CD4-positive, alpha-beta T cell treated with Interleukin-17A for 4 hours (primary cell): Measurements from ENCODE around the gene MRPS15.
"Not testable (repeated sequence)": the region's sequence is repeated elsewhere in the genome, so short reads cannot be mapped to it uniquely, and the experiment has no call there.

Experiments
- DNase-seq: peaks from one replicate; pipeline ENCODE4 v3.0.0-alpha.2; 2020; ENCODE audit warnings: mixed read lengths

MRPS15 gene

GRCh38 chr1:36482724-36483388, 18.7 kb upstream of the MRPS15 start, which contains the start of gene CSF3R:
Gene CSF3R, minus strand, starts transcription at chr1:36482913. Its CDS starts 3,417 bp downstream, at chr1:36479496.
- DNase-seq = no peak

- DNase-seq = no peak
Observed at GRCh38 chr1:36481771-36482723, 17.9 kb upstream of the MRPS15 start.

GRCh38 chr1:36481091-36481490, 16.9 kb upstream of the MRPS15 start:
- no peak for DNase-seq

DNA sequence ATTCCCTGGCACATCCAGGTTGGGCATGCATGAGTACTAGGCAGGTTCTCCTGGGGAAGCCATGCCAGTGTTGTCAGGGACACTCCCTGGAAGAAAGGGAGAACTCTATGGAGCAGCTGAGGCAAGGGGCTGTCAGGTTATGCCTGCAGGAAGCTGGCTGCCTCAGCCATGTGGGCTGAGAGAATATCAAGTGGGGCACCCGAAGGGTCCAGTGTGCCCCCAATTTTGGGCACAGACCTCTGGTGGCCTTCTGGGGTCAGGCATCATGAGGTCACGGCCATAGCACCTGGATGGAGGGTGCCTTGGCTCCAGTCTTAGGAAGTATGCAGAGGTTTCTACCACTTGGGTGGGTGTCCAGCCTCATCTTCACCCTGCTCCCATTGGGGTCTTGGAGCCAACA, 16.0 kb upstream of the MRPS15 start:
- no peak for DNase-seq

GRCh38 chr1:36479505-36480051, 15.4 kb upstream of the MRPS15 start:
- DNase-seq = no peak

DNA sequence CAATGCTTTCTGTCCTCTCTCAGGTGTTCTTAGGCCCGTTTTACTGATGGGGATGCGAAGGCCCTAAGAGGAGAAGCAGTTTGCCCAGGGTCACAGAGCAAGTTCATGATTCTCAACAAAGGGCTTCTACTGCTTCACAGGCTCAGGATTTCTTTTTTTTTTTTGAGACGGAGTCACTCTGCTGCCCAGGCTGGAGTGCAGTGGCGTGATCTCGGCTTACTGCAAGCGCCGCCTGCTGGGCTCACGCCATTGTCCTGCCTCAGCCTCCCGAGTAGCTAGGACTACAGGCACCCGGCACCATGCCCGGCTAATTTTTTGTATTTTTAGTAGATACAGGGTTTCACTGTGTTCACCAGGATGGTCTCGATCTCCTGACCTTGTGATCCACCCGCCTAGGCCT, 13.4 kb upstream of the MRPS15 start:
- not testable (repeated sequence) for DNase-seq

GRCh38 chr1:36476945-36477344, 12.8 kb upstream of the MRPS15 start:
- DNase-seq = no peak

GRCh38 chr1:36475910-36476604, 11.9 kb upstream of the MRPS15 start:
- DNase-seq = no peak

DNA sequence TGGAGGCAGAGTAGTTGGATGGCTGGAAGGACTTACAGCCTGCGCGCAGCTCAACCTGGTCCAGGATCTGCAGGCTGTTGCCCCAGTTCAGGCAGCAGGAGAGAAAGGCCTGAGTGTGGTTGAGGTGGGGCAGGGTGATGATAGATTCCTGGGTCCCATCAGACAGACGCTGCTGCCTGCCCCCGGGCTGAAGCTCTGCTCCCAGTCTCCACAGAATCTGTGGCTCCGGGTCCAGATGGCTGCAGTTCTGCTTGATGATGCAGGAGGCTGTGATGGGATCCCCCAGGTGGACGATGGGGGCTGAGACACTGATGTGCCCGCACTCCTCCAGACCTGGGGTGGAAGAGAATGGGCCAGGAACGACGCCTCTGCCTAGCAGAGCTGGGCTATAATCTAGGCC, 11.2 kb upstream of the MRPS15 start:
- no peak for DNase-seq

DNA sequence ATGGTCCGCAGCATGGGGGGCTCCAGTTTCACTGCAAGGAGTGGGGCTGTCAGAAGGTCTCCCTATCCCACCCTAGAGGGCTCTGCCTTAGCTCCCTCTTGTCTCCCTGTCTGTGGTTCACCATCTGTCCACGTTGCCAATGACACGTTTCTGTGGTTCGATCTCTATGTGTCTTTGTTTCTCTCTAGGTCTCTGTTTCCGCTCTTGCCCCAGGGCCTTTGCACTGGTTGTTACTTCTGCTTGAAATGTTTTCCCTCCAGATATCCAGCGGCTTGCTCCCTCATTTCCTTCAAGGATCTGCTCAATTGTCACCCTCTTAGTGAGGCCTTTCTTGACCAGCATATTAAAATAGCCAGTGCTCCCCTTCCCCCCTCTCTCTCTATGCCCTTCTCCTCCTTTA, 8.5 kb upstream of the MRPS15 start:
- DNase-seq = no peak

GRCh38 chr1:36471830-36472641, 7.9 kb upstream of the MRPS15 start:
- no peak for DNase-seq

DNA sequence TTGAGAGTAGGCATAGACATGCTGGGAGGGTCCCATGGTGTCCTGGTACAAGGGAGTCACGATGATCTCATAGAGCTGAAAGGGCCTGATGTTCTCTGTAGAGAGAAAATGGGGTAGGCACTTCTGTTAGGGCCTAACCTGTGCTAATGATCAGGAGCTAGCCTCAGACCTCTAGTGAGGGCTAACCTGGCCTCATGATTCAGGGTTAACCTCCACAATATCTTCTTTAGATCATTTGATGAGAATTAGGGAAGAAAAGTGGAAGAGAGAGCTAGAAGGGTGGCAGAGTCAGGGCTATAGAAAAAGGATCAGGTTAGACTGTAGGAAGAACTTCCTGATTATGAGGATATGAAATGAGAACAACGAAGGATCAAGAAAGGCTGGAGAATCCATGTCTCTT, 5.0 kb upstream of the MRPS15 start:
- no peak for DNase-seq

DNA sequence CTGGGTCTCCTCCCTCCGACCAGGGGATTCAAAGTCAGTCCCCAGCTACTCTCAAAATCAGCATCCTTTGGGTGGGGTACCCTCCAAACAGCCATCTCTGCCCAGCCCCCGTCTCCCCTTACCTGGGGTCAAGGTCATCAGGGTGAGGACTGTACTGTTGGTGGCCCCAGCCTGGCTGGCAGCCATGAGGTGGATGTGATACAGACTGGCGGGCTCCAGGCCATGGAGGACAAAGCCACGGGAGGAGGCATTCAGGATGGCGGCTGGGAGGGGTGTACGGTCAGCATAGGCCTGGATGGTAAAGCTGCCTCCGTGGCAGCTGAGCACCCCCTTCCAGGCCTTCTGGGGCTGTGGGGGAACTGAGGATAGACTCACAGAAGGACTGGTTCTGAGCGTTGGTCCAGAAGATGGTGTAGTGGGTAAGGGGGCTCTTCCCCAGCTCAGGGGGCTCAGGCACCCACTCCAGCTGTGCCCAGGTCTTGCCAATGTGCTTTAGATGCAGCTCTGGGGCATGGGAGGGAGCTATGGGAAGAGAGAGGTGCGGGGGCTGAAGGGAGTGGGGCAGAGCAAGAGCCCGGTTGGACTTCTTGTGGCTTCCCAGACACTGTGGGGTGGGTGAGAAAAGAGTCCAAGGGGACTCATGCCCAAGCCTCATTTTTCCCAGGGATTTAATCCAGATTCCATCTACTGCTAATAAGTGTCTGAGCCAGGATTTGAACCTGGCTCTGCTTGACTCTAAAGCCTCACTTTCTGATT, 3.7 kb upstream of the MRPS15 start:
- DNase-seq = no peak

GRCh38 chr1:36467027-36467410, 2.8 kb upstream of the MRPS15 start:
- DNase-seq = no peak

- no peak for DNase-seq
Observed at GRCh38 chr1:36466370-36467026, 2.3 kb upstream of the MRPS15 start.

- no peak for DNase-seq
Observed at GRCh38 chr1:36465731-36466369, 1.7 kb upstream of the MRPS15 start.

GRCh38 chr1:36464605-36465393, 615 bp upstream of the MRPS15 start:
- DNase-seq = no peak

GRCh38 chr1:36463463-36463802, 751 bp downstream of the MRPS15 start:
- no peak for DNase-seq

GRCh38 chr1:36458910-36459309, 5.3 kb downstream of the MRPS15 start:
- peak; percentile 12 for DNase-seq

DNA sequence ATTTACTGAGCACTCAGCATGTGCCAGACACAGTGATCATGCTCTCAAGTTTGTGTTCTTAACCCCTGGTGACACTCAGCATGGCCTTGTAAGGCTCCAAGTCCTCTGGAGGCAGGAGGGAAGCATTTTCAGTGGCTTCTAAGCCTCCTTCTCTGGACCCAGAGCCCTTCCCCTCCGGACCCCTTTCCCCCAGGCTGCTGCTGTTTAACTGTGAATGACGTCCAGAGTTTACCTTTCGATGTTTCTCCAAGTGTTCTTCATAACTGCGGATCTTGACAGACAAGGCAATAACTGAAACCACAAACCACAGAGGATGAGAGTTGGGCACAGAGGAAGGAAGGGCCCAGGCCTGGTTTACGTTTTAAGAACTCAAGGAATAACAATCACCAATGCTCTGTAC, 6.5 kb downstream of the MRPS15 start:
- peak; percentile 25 for DNase-seq
